Measurements from ENCODE around the gene CTNNB1.

CTNNB1 gene

DNA sequence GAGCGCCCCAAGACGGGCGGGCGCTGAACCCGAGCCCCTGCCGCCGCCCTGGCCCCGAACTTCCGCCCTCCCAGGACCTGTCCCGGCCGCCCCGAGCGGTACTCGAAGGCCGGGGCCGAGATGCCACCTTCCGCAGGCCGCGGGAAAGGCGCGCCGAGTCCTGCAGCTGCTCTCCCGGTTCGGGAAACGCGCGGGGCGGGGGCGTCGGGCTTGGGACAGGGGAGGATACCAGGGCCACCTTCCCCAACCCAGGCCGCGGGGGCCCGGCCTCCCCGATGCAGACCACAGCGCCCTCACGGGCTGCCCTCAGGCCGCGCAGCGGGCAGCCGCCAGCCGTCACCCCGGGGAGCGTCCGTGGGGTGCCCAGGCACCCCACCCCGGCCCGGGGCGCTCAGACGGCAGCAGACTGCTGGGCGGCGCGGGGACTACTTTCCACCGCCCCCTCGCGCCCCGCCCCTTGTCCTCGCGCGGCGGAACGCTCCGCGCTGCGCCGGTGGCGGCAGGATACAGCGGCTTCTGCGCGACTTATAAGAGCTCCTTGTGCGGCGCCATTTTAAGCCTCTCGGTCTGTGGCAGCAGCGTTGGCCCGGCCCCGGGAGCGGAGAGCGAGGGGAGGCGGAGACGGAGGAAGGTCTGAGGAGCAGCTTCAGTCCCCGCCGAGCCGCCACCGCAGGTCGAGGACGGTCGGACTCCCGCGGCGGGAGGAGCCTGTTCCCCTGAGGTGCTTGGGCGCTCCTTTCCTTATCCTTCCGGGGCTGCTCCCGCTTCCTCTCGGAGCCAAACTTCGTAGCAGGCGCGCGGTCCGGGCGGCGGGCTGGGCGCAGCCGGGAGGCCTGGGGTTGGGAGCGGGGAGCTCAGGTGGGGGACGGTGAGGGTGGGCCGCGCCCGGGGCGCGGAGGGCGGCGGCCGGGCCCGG lies at the start of gene CTNNB1:
Gene CTNNB1 (plus strand): TSS at position 556 of the 916 bp plus-strand sequence. CDS start 24,564 bp downstream, outside the sequence.
- DNase-seq (ENCODE audit: low spot score), result peak; percentile 91

DNA sequence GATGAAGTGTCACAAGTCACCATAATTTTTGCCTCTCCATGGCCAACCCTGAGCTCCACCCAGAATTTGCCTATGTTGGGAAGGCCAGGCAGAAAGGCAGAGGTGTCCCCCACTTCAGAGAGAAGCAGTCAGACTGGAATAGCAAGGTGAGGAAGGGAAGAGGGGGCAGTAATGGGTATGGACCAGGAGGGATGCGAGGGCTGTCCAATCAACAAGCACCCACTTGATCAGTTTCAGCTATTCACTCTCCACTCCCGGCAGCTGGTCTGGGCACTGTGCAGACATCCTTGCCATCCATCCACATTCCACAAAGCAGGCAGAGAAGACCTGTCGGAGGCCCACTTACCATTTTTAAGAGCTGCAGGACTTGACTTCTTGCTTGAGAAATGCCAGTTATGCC lies 43.5 kb upstream of the CTNNB1 start:
- no peak for DNase-seq (ENCODE audit: low spot score)

DNA sequence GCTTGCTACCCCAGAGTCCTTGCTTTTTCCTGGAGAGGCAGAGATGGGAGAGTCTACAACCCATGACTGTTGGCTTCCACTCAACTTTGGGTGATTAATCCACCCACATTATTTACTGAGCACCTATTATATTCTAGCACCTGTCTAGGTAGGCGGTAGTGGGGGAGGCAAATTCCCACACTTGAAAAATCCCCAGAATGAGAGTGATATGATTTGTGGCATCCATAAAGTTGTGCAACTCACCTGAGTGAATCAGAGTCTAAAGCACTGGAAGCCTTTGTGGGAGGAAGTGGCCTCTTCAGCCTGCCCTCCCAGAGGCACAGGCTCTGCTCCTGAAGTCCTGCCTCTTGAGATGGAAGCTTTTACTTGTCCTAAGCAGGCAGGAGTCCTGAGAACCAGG lies 40.4 kb upstream of the CTNNB1 start:
- no peak for DNase-seq (ENCODE audit: low spot score)

DNA sequence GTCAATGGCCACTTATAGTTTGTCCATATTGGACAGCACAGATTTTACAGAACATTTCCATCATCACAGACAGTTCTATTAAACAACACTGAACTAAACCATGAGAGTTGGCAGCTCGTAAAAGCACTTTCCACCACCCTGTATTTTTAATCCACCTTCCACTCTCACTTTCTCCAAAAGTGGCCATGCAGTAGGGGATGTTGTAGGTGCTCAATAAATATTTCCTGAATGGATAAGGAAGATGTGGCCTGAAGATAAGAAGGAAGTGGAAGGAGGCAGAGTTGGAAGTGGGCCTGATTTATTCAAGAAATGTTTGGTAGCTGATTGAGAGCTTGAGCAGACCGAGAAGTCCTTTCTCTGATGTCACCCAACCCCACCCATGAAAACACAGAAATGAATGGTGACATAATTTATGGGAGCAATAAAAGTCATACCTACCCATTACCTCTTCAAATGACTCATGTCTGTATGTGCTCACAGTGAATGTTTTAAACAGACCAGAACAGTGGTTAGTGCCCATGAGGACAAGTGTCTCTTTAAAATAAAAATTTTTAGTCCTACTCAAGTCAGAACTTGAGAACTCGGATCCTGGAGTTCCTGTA lies 39.6 kb upstream of the CTNNB1 start:
- no peak for DNase-seq (ENCODE audit: low spot score)

DNA sequence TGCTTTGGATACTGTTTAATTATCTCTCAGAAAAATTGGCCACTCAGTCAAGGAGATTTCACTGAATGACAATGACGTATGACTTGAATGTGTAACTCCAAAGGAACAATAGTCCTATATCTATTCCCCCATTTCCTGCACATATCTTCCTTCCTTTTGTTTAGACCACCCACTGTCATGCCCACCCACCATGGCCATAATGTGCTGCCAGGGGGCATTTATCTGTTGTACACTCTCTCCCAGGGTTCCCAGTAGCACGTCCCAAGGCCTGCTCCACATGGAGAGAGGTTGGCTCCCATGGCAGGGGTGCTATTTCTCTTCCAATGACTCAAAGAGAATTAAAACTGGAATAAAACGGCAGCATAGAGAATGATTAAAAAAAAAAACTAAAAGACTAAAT lies 36.8 kb upstream of the CTNNB1 start:
- DNase-seq (ENCODE audit: low spot score), result no peak

DNA sequence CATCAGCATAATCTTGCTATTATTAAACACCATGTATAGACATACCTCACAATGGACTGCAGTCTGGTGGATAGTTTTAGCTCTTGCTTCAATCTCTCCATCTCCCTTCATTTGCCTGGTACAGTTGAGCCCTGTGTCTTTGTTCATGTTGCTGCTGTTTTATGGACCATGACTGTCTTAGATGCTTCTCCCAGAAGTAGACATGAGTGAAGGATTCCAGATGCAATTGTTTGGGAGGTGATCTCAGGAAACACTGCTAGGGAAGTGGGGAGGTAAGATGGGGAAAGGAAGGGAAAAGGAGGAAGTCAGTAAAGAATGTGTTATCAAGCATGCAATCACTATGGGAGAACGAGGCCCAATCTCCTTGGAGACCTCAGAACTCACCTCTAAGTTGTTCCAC lies 36.3 kb upstream of the CTNNB1 start:
- DNase-seq (ENCODE audit: low spot score), result no peak

DNA sequence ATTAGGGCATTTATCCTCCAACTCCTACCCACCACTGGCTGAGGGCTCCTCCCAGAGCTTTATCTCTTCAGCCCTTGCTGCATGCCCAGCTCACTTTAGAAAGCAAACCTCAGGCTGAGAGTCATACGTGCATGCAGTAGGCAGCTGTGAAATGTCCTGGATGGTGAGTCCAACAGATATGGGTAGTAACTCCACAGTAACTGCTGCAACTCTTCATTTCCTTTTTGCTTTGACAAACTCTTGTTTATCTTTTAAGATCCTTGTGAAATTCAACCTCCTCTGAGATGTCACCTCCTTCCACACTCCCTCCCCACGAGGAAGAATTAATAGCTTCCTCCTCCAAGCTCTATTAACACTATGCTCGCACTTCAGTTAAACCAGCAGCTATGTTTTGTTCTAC lies 35.9 kb upstream of the CTNNB1 start:
- DNase-seq (ENCODE audit: low spot score), result no peak

DNA sequence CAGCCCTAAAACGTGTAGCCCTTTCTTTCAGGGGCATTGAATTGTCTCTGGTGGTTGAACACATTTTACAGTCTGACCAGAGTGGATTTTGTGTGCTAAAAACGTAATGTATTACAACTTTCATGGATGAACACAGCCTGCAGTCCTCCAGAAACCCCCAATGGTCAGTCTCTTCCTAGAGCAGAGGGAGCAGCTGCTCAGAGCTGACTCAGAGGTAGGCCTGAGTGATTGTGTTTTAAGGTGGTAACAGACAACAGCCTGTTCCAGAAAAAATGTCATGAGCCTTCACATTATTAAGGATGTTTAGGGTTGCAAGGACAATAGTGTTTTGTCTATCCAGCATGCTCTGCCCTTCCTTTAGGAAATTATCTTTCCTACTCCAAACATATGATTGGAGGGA lies 34.5 kb upstream of the CTNNB1 start:
- DNase-seq (ENCODE audit: low spot score), result no peak

DNA sequence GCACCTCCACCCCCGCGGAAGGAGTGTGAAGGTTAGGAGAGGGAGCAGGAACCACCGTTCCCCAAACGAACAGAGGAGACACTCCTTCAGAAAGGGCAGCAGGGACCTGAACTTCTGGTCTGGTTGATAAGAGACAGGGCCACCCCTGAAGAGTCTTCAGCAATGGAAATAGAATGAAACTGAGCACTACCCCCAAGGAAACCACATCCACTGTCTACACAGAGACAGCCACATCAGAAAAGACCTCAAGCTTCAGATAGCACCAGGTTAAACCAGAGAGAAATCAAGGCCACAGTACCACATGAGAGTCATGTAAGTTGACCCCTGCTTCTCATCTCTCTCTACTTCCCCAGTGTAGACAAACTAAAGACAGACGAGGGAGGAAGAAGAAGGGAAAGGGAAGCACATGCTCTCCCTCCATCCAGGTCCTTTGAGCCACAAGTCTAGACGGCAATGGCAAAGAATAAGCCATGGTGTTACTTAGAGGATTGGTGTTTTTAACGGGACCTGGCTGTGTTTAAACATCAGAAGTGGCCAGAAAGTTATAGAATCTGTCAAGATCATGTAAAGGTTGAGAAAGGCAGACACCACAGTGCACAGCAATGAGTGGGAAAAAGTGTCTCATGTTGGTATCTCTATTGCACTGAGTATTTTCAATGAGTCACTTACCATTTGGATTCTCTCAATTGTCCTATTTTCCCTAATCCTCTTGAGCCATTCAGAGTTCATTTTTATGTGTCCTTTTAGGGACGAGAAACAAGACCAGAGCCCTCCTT lies 31.4 kb upstream of the CTNNB1 start:
- DNase-seq (ENCODE audit: low spot score), result no peak

DNA sequence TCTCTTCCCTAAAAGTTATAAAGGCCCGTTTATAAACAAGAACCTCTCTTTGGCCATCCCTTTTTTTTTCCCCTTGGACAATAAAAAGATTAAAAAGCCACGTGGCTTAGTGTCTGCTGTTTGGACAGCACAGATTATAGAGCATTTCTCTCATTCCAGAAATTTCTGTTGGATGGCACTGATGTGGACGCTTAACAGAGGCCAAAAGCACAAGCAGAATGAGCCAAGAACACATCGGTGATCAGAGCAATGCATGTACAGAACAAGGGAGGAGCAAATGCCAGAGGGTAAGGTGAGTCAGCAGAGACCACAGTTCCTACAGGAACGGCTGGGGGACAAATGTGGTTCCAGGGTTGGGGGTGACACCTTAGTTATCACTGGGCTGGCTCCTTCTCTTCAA lies 30.3 kb upstream of the CTNNB1 start:
- DNase-seq (ENCODE audit: low spot score), result no peak

DNA sequence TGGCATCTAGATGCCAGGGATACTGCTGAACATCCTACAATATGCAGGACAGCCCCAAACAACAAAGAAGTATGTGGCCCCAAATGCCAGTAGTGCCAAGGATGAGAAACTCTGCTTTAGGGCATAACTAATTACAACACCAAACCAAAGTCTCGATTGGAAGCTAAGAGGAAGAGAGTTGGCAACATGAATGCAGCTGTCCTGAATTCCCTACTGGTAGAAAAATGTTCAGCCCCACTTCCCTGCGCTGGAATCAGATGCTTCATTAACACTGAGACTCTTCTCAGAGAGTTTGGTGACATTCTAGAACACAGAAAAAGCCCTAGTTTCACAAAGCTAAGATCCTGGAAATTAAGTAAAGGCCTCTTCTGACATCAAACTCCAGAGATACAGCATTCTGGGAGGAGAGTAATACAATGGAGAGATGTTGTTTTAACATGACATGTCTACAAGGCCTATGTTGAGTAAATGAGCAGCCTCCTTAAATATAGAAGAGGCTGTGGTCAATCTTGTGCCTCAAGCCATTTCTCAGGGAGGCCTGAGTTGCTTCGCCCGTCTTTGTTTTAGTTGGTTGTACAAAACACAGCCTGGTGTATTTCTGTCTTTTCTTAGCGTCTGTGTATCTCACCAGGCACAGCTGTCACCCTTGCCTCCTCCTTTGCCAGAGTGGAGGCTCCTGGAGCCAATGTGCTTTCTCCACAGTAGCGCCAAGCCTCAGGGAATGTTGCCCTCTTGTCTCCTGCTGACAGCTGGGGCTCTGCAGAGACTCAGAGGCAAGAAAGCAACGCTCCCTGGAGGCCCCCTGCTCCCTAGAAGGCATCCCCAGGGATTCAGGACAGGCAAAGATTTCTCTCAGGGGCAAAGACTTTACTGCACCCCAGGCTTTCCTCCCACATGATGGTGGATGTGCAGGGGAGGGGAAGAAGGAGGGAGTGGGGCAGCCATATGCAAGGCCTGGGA lies 25.1 kb upstream of the CTNNB1 start:
- no peak for DNase-seq (ENCODE audit: low spot score)

DNA sequence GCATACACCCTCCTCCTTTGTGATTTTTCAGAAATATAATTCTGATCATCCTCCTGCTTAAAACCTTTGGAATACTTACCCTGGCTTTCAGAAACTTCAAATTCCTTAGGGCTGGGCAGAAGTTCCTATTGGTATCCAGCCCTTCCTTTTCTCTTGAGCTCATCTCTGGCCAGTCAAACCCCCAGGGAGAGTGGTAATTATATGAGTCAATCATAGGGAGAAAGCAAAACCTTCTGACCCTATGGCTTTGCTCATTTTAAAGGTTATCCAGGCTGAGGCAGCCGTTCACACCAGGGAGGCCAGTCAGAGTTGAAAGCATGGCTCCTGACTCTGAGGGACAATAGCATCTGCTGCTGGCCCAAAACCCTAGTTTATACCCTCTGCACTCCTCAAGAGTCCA lies 23.9 kb upstream of the CTNNB1 start:
- no peak for DNase-seq (ENCODE audit: low spot score)

DNA sequence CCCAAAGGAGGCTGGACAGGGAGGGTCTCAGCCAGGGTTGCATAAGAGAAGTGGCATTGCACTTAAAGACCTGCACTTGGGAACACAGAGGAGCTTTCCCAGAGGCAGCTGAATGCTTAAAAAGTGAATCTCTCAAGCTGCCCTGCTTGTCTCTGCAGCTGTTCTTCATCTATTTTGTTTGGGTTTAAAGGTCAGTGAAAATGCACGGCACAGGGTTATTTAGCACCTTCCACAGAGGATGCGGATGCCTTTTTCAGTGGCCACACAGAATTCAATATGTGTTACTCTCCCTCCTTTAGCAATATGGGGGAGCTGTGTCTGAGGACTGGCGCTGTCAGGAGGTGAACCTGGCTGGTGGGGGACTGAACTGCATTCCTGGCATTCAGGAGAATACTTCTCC lies 22.7 kb upstream of the CTNNB1 start:
- DNase-seq (ENCODE audit: low spot score), result no peak

DNA sequence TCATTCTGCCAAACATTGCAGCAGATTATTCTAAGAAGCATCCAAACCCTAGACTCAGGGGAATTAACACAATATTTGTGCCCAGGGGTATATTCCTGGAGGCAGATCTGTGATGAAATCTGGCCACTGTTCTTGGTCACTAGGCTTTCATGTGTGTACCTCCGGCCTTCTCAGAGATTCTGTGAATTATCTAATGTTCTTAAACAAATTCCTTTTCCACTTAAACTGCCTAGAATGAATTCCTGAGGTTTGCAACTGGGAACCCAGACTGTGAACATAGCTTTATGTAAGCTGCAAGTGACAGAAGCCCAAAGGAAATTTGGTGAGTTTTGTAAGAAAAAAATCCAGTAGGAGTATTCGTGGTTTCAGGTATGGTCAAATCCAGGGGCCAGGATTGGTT lies 20.7 kb upstream of the CTNNB1 start:
- no peak for DNase-seq (ENCODE audit: low spot score)

DNA sequence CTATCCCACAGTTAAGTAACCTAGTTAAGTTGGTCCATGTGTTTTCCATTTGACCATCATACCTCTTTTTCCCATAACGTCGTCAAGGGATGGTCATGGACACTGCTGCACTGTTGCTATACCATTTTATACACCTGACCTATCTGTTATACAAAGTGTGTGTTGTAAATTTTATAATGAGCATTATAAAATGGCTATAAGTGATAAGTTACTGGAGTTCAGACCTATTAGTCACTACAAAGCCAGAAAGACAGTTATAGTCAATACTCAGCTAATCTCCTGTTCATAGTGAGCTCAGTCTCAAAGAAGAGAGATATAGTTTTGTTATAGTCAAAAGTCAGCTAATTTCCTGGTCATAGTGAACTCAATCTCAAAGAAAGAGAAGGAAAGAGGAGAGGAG lies 18.9 kb upstream of the CTNNB1 start:
- DNase-seq (ENCODE audit: low spot score), result no peak

DNA sequence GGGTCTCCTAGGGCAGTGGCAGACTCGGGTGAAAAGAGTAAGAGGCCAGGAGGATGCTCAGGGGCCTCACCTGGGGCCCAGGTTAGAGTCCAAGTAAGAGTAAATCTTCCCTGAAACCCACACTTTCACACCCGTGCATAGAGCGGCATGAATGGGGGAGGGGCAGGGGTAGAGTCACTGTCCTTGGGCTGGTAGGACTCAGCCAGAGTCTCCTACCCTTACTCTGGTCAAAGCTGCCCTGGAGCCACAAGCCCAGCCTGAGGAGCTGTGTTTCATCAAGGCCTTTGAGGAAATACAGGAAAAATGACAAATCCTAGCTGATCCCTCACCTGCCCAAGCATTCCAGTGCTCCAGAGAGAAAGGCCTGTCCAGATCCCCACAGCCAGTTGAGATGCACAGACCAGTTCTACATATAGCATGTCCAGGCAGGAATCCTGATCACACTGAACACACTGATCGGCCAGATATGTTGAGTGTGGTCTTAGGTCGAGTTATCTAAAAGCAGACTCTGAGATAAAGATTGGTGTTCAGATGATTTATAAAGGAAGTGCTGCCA lies 16.7 kb upstream of the CTNNB1 start:
- no peak for DNase-seq (ENCODE audit: low spot score)

DNA sequence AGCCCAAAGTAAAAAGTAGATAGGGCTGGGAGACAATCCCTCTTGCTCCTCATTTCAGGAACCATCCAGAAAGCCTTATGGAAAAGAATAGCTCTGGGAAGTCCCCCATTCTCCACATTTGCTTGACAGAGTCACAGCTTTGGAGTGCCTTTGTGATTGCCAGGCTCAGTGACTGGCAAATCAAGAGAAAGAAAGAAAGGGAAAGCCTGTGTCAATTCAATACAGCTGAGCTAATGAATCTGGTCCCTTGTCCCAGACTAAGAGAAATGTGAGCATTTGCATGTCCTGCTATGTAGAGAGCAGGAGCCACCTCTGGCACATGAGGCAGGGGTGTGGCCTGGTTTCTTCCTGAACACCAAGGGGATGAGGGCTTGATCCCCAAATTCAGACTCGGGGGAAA lies 14.9 kb upstream of the CTNNB1 start:
- no peak for DNase-seq (ENCODE audit: low spot score)

DNA sequence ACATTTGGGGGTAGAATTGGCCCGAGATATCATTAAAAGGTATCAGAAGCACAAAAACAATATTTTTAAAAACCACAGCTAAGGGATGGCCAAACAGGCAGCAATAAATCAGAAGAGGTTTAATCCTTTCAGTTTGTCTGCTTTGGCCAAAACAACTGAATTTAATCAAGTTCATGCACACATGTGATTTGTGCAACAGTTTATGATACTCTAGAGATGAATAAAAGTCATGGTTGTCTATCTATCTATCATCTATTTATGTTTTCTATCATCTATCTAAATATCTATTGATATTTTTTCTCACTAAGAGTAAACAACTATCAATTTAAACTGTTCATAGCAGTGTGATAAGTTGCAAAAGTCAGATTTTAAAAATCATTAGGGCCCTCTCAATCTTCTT lies 13.0 kb upstream of the CTNNB1 start:
- no peak for DNase-seq (ENCODE audit: low spot score)

DNA sequence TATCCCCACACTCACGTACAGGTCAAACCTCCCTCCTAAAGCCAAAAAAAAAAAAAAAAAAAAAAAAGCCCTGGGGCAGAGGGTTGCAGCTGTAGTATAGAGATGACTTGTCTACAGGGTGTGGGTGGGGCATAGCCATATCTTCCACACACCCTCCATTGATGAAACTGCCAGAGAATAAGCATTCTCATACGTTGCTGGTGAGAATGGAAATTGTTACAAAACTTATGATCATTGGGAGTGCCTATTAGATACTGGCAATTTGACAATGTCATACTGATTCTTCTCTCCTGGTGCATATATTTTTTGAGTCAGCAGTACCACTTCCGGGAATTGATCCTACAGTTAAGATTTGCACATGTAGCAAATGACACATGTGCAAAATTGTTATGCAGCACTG lies 11.0 kb upstream of the CTNNB1 start:
- DNase-seq (ENCODE audit: low spot score), result no peak

DNA sequence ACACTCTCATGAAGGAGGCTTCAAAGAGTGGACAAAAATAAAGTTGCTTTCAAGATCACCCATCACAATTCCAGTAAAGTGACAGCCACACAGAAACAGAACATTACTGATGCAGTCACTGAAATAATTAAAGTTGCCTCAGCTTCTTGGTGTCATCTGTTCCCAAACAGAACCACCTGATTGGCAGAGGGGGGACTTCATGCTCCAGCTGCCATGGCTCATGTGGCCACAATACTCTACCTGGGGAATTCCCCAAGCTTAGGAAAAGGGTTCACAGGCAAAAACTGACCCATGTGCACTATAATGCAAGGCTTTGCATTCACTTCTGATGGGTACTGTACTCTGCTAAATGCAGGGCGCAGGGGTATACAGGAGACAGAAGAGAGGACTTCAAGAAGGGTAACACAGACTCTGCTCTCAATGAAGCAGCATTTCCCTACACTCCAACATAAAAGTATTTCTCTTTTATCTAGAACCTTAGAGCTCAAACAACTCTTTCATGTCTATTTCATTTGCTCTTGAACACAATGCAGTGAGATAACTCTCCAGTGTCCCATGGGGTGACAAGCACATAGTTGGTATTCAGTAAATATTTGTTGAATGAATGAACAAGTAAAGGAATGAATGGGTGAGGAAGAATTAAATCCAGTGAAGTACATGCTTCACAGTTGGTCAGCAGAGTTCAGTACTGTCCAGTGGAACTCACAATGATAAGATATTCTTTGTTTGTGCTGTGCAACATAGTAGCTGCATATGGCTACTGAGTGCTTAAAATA lies 8.6 kb upstream of the CTNNB1 start:
- DNase-seq (ENCODE audit: low spot score), result no peak

DNA sequence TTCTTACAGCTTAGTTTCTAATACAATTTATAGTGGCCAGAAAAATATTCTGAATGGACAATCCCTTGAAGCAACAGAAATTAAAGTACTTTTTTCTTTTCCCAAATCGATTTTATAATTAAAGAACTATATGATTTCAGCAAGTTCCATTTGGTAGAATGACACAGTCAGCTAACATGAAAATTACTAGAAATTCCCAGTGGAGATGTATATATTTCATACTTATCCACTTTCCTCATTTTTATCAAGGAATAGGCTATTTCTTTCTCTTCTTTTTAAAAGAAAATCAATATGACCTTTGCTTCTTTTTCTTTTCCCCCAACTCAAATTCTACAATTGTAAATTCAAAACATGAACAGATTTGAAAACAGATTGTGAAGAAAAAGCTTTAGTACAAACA lies 6.4 kb upstream of the CTNNB1 start:
- DNase-seq (ENCODE audit: low spot score), result no peak
